Measurements from ENCODE around the gene CYB561D1. TPM values are rescaled to one million over a fixed set of nuclear protein-coding genes. Genes with fewer than 3 reads are reported as not detected.
A peak's percentile ranks its signal among the peaks of the same experiment; 100 is the strongest.

CYB561D1 gene
- total RNA-seq, 5 donors from 2014 or later (not counting 1 experiment from before 2014, with no cell fraction given) = 23.6 to 42.6 (median 39.5) TPM

DNA sequence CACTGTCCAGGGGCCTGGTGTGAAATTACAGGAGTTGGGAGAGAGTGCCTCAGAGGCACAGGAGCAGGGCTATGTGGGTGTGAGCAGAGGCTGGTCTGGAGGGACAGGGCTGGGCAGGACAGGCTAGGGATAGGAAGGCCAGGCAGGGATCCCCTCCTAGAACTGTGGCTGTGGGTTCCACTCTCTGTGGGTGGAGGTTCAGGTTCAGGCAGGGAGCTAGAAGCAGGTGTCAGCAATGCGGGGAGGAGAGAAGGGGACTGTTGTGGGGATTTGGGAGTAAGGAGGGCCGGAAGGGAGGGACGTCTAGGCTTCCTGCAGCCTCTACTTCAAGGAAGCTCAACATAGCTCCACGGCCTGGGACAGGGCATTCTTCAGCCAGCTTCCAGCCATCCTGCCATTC, 37.5 kb downstream of the CYB561D1 start:
- Histone ChIP-seq H3K27me3 (replicated peaks in 1 of 2; ENCODE audit: control insufficient read depth in 2 of 2, extremely low read depth in 1 of 2, insufficient read depth in 2 of 2, low read length in 1 of 2) (peaks cover 0 to 5% of the 10 kb centered on the region in 2 experiments), H3K4me3 (ENCODE audit: control insufficient read depth in 1 of 2, extremely low read depth in 1 of 2, low read length in 1 of 2) (no peak overlapping the region), H3K27ac (ENCODE audit: low read length) (no peak overlapping the region), H3K4me1 (ENCODE audit: control insufficient read depth in 1 of 2, extremely low read depth in 1 of 2, insufficient read depth in 2 of 2, low read length in 2 of 2) (peaks cover 10 to 31% of the 10 kb centered on the region in 2 experiments), H3K9me3 (no peaks in the 10 kb centered on the region), H3K36me3 (ENCODE audit: control insufficient read depth in 2 of 2, extremely low read depth in 1 of 2, insufficient read depth in 1 of 2, low read length in 1 of 2) (no peaks in the 10 kb centered on the region)
- Mint-ChIP-seq H3K4me3 (peak overlapping the region; percentile 3 to 74 (median 14)), H3K4me1 (peaks cover 30 to 33% (median 31%) of the 10 kb centered on the region in 3 donors), H3K27me3 (no peaks in the 10 kb centered on the region), H3K9me3 (no peaks in the 10 kb centered on the region), H3K27ac (peak overlapping the region; percentile 64 to 88), H3K36me3 (no peaks in the 10 kb centered on the region)
- DNase-seq = no peak
- no peak for ATAC-seq (replicated peaks in 1 of 4)
- 88% methylated on average over 1 of the region's 4 CpGs for WGBS (ENCODE audit: insufficient coverage)
- POLR2A ChIA-PET = interaction anchor here (0.6 to 0.7 kb wide), 2 partner anchors 248 to 254 kb away, joined by 3 read pairs; no protein-coding TSS in a partner anchor
- CTCF ChIA-PET = interaction anchor here (0.9 to 9.4 kb wide), 23 partner anchors 12 to 265 kb away, joined by 3 to 375 read pairs (median 11); partner anchors contain the start of genes CYB561D1 (in 2 of the 2), PSRC1 (in 2 of the 2), AMIGO1 (in 1 of the 2) and ATXN7L2 (in 1 of the 2)

GRCh38 chr1:109531826-109532364, 38.0 kb downstream of the CYB561D1 start:
- H3K27ac Mint-ChIP-seq = peak overlapping the region in 1 of 2 donors; percentile 88
- H3K27me3 ChIP-seq (replicated peaks in 1 of 2; ENCODE audit: control insufficient read depth in 2 of 2, extremely low read depth in 1 of 2, insufficient read depth in 2 of 2, low read length in 1 of 2) = peaks cover 0 to 5% of the 10 kb centered on the region in 2 experiments
- H3K27me3 Mint-ChIP-seq = no peaks in the 10 kb centered on the region
- peak overlapping the region in 2 of 3 donors; percentile 74 to 80 for H3K4me3 Mint-ChIP-seq
- H3K27ac ChIP-seq (ENCODE audit: low read length) = no peak overlapping the region
- no peaks in the 10 kb centered on the region for H3K36me3 Mint-ChIP-seq
- POLR2A ChIA-PET = interaction anchor here (0.5 to 1.2 kb wide), 5 partner anchors 22 to 254 kb away, joined by 3 read pairs; no protein-coding TSS in a partner anchor
- no peaks in the 10 kb centered on the region for H3K36me3 ChIP-seq (ENCODE audit: control insufficient read depth in 2 of 2, extremely low read depth in 1 of 2, insufficient read depth in 1 of 2, low read length in 1 of 2)
- H3K4me1 Mint-ChIP-seq = peaks cover 30 to 33% (median 31%) of the 10 kb centered on the region in 3 donors
- H3K9me3 Mint-ChIP-seq = no peaks in the 10 kb centered on the region
- CTCF ChIA-PET = interaction anchor here (0.5 to 9.4 kb wide), 35 partner anchors 7 to 437 kb away, joined by 3 to 375 read pairs (median 8); partner anchors contain the start of genes ATXN7L2 (in 2 of the 2), CYB561D1 (in 2 of the 2), PSRC1 (in 2 of the 2) and AMIGO1 (in 1 of the 2)
- H3K9me3 ChIP-seq = no peaks in the 10 kb centered on the region
- WGBS (ENCODE audit: insufficient coverage) = 65% methylated on average over 13 of the region's 16 CpGs
- no peak for DNase-seq
- peak overlapping the region in 1 of 2 donors; percentile 2 for H3K4me3 ChIP-seq (ENCODE audit: control insufficient read depth in 1 of 2, extremely low read depth in 1 of 2, low read length in 1 of 2)
- ATAC-seq (replicated peaks in 1 of 4) = no peak
- H3K4me1 ChIP-seq (ENCODE audit: control insufficient read depth in 1 of 2, extremely low read depth in 1 of 2, insufficient read depth in 2 of 2, low read length in 2 of 2) = peaks cover 10 to 31% of the 10 kb centered on the region in 2 experiments

DNA sequence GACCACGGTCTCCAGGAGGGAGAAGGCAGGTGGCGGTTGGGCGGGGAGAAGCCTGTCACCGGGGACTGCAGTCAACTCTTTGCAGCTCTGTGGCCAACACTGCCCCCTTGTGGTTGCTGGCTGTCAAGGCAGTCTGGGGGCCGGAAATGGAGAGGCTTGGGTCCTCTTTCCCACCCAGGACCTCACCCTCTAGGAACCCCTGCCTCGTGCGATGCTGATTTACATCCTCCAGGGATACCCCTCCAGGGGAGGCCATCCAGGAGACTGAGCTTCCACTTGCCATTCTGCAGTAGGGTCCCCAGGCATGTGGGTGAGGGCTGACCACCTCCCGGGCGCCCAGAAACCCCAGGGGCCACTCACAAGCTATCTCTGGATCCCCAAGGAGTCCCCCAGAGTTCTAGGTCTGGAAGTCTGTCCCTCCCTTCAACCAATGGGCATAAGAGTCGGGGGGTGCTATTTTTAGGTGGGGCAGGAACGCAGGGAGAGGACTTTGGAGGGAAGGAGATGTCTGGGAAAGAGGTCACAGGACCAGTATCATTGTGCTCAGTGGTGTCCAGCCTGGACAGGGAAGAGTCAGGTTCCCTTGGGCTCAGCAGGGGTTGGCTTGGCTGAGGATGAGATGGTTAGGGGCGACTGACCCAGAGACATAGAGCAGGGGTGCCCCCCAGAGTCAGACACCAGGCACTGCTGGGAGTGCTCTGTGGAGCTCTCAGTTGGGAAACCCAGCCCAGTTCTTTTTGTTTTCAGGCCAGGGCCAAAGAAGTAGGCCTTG, 38.7 kb downstream of the CYB561D1 start:
- H3K27ac Mint-ChIP-seq = peak overlapping the region; percentile 88 to 90
- WGBS (ENCODE audit: insufficient coverage) = 0% methylated on average over 8 of the region's 12 CpGs
- CTCF ChIA-PET = interaction anchor here (0.5 to 9.4 kb wide), 43 partner anchors 8 to 436 kb away, joined by 3 to 375 read pairs (median 6); partner anchors contain the start of genes ATXN7L2 (in 2 of the 2), CYB561D1 (in 2 of the 2), PSRC1 (in 2 of the 2) and AMIGO1 (in 1 of the 2)
- Histone ChIP-seq H3K27ac (ENCODE audit: low read length) (peak overlapping the region; percentile 30), H3K27me3 (replicated peaks in 1 of 2; ENCODE audit: control insufficient read depth in 2 of 2, extremely low read depth in 1 of 2, insufficient read depth in 2 of 2, low read length in 1 of 2) (peaks cover 0 to 5% of the 10 kb centered on the region in 2 experiments), H3K4me1 (ENCODE audit: control insufficient read depth in 1 of 2, extremely low read depth in 1 of 2, insufficient read depth in 2 of 2, low read length in 2 of 2) (peaks cover 10 to 31% of the 10 kb centered on the region in 2 experiments), H3K36me3 (ENCODE audit: control insufficient read depth in 2 of 2, extremely low read depth in 1 of 2, insufficient read depth in 1 of 2, low read length in 1 of 2) (no peaks in the 10 kb centered on the region), H3K4me3 (ENCODE audit: control insufficient read depth in 1 of 2, extremely low read depth in 1 of 2, low read length in 1 of 2) (peak overlapping the region; percentile 2 to 42), H3K9me3 (no peaks in the 10 kb centered on the region)
- POLR2A ChIA-PET = interaction anchor here (0.5 to 1.2 kb wide), 6 partner anchors 22 to 176 kb away, joined by 3 to 8 read pairs (median 3); partner anchors contain the start of gene PSMA5 (in 1 of the 2)
- peak; percentile 70 to 94 (median 86) for DNase-seq
- peaks cover 30 to 33% (median 31%) of the 10 kb centered on the region in 3 donors for H3K4me1 Mint-ChIP-seq
- no peaks in the 10 kb centered on the region for H3K27me3 Mint-ChIP-seq
- peak; percentile 89 to 90 (median 90) for ATAC-seq (replicated peaks in 1 of 4)
- no peaks in the 10 kb centered on the region for H3K36me3 Mint-ChIP-seq
- H3K9me3 Mint-ChIP-seq = no peaks in the 10 kb centered on the region
- H3K4me3 Mint-ChIP-seq = peak overlapping the region; percentile 74 to 80 (median 77)

DNA sequence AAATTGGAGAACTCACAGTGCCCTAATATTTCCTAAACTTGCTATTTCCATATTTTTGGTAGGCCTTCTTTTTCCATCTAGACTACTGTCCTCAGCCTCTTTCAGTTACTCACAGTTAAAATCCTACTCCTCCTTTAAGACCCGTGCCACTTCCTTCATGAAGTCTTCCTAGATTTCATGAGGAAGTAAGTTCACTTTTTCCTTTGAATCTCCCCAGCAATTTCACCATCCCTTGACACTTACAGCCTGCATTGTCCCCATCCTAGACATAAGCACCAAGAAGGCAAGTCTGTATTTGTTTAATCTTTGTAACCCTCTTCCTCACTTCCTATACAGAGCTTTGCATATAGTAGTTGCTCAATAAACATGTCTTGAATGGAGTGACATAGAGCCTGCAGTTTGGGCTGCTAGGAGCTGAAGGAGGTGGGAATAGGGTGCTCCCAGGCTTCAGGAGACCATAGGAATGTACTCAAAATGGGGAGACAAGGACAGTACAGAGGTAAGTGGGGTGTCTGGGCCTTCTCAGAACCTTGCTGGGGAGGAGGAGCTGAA, 40.5 kb downstream of the CYB561D1 start:
- no peaks in the 10 kb centered on the region for H3K9me3 Mint-ChIP-seq
- ChIA-PET CTCF (interaction anchor here (0.7 to 9.4 kb wide), 6 partner anchors 14 to 272 kb away, joined by 3 to 375 read pairs (median 8); partner anchors contain the start of genes CYB561D1 (in 2 of the 2) and GNAI3 (in 1 of the 2)), POLR2A (interaction anchor here in 1 of 2 donors (0.6 kb wide), 2 partner anchors 43 to 193 kb away, joined by 3 read pairs; no protein-coding TSS in a partner anchor)
- H3K27ac Mint-ChIP-seq = no peak overlapping the region
- Histone ChIP-seq H3K4me3 (ENCODE audit: control insufficient read depth in 1 of 2, extremely low read depth in 1 of 2, low read length in 1 of 2) (no peak overlapping the region), H3K36me3 (ENCODE audit: control insufficient read depth in 2 of 2, extremely low read depth in 1 of 2, insufficient read depth in 1 of 2, low read length in 1 of 2) (no peaks in the 10 kb centered on the region), H3K27ac (ENCODE audit: low read length) (no peak overlapping the region), H3K4me1 (ENCODE audit: control insufficient read depth in 1 of 2, extremely low read depth in 1 of 2, insufficient read depth in 2 of 2, low read length in 2 of 2) (peaks cover 10 to 31% of the 10 kb centered on the region in 2 experiments), H3K27me3 (replicated peaks in 1 of 2; ENCODE audit: control insufficient read depth in 2 of 2, extremely low read depth in 1 of 2, insufficient read depth in 2 of 2, low read length in 1 of 2) (peaks cover 0 to 5% of the 10 kb centered on the region in 2 experiments), H3K9me3 (no peaks in the 10 kb centered on the region)
- DNase-seq (no peak), ATAC-seq (replicated peaks in 1 of 4) (no peak)
- no peaks in the 10 kb centered on the region for H3K27me3 Mint-ChIP-seq
- no peaks in the 10 kb centered on the region for H3K36me3 Mint-ChIP-seq
- no peak overlapping the region for H3K4me3 Mint-ChIP-seq
- WGBS (ENCODE audit: insufficient coverage) = 88% methylated on average over 1 of the region's 1 CpG
- peaks cover 30 to 33% (median 31%) of the 10 kb centered on the region in 3 donors for H3K4me1 Mint-ChIP-seq

GRCh38 chr1:109535481-109535880, 41.6 kb downstream of the CYB561D1 start:
- no peaks in the 10 kb centered on the region for H3K27me3 Mint-ChIP-seq
- ATAC-seq (replicated peaks in 1 of 4) (no peak), DNase-seq (no peak)
- H3K27ac ChIP-seq (ENCODE audit: low read length) = no peak overlapping the region
- 72% methylated on average over 3 of the region's 4 CpGs for WGBS (ENCODE audit: insufficient coverage)
- ChIA-PET POLR2A (interaction anchor here in 1 of 2 donors (1.1 kb wide), 1 partner anchor 30 kb away, joined by 5 read pairs; no protein-coding TSS in a partner anchor), CTCF (interaction anchor here (2.2 to 9.4 kb wide), 2 partner anchors 20 to 40 kb away, joined by 9 to 294 read pairs; partner anchors contain the start of gene CYB561D1 (in 1 of the 2))
- H3K9me3 Mint-ChIP-seq = no peaks in the 10 kb centered on the region
- H3K27ac Mint-ChIP-seq = no peak overlapping the region
- H3K36me3 Mint-ChIP-seq = no peaks in the 10 kb centered on the region
- H3K4me1 Mint-ChIP-seq = peaks cover 24 to 26% (median 24%) of the 10 kb centered on the region in 3 donors
- peaks cover 0 to 5% of the 10 kb centered on the region in 2 experiments for H3K27me3 ChIP-seq (replicated peaks in 1 of 2; ENCODE audit: control insufficient read depth in 2 of 2, extremely low read depth in 1 of 2, insufficient read depth in 2 of 2, low read length in 1 of 2)
- H3K4me3 Mint-ChIP-seq = no peak overlapping the region
- no peak overlapping the region for H3K4me3 ChIP-seq (ENCODE audit: control insufficient read depth in 1 of 2, extremely low read depth in 1 of 2, low read length in 1 of 2)
- H3K36me3 ChIP-seq (ENCODE audit: control insufficient read depth in 2 of 2, extremely low read depth in 1 of 2, insufficient read depth in 1 of 2, low read length in 1 of 2) = no peaks in the 10 kb centered on the region
- no peaks in the 10 kb centered on the region for H3K9me3 ChIP-seq
- peaks cover 10 to 26% of the 10 kb centered on the region in 2 experiments for H3K4me1 ChIP-seq (ENCODE audit: control insufficient read depth in 1 of 2, extremely low read depth in 1 of 2, insufficient read depth in 2 of 2, low read length in 2 of 2)

Data from T-cell (primary cell).